K562 (cell line): Measurements from ENCODE around the gene NEB. TPM values are rescaled to one million over a fixed set of nuclear protein-coding genes. Genes with fewer than 3 reads are reported as not detected.
A peak's percentile ranks its signal among the peaks of the same experiment; 100 is the strongest.

Experiments used
- CBX2 ChIP-seq: fragments of 200-600 bp; sonication (generic); IDR thresholded peaks from one replicate; pipeline ENCODE4 v1.6.1; 2012; ENCODE audit warnings: mild to moderate bottlenecking, low read length, inconsistent platforms; ENCODE audit not compliant: insufficient read depth, poor library complexity, severe bottlenecking
- EZH2 ChIP-seq: IDR thresholded peaks from 2 replicates; pipeline ENCODE4 v1.6.1; 2012; ENCODE audit warnings: low read depth, mild to moderate bottlenecking, inconsistent platforms, low read length, borderline replicate concordance
- KLF13 ChIP-seq: fragments of 450-650 bp; IDR thresholded peaks from 2 replicates; pipeline ENCODE4 v1.6.1; 2016; ENCODE audit warnings: missing genetic modification characterization, low read depth, mild to moderate bottlenecking, missing compliant biosample characterization, moderate library complexity, borderline replicate concordance
- MAFK ChIP-seq: IDR thresholded peaks from 2 replicates; pipeline ENCODE4 v1.6.1; 2011; ENCODE audit warnings: low read length, improper control_type of control experiment
- TAF7 ChIP-seq: fragments of 450-650 bp; IDR thresholded peaks from 2 replicates; pipeline ENCODE4 v1.6.1; 2016; ENCODE audit warnings: missing genetic modification characterization, missing compliant biosample characterization
- ZKSCAN8 ChIP-seq: fragments of 200-800 bp; sonication (Bioruptor generic); IDR thresholded peaks from 2 replicates; pipeline ENCODE4 v1.6.1; 2016; ENCODE audit warnings: missing genetic modification characterization, missing compliant biosample characterization
- polyA plus RNA-seq, 8 experiments: library from polyadenylated mRNA; depleted of rRNA in 4 of 8; stranded (reverse) in 5 of 8; unstranded in 3 of 8; fragments of >200 nt; fragmentation: Nextera tagmentation in 2 of 8; fragmentation: Illumina TruSeq in 1 of 8; extraction: Ambion mirVana in 2 of 8; extraction: Trizol in 1 of 8; gene quantifications; 2 replicates each; pipeline versions ENCODE4 v1.2.1 to v1.2.3, GENCODE V29; 2011 to 2014; ENCODE audit warnings: inconsistent platforms in 1 of 8, missing spikeins in 1 of 8
- total RNA-seq, 7 experiments: library from RNA; depleted of rRNA in 6 of 7; stranded (reverse); fragments of >200 nt in 6 of 7; fragmentation: Illumina TruSeq in 2 of 7; extraction: Trizol in 2 of 7; gene quantifications; 2 replicates each; pipeline versions ENCODE4 v1.2.1 to v1.2.3, GENCODE V29; 2011 to 2021; ENCODE audit warnings: low replicate concordance in 1 of 7
- TF ChIP-seq, protein P1 (sequence below), 2 experiments: fragments of 450-650 bp in 1 of 2; sonication (generic) in 1 of 2; formaldehyde crosslinking in 1 of 2; IDR thresholded peaks; 2 replicates each; pipeline versions ENCODE4 v1.7.1 to v1.9.0; 2016 to 2022; ENCODE audit warnings: inconsistent platforms in 1 of 2, mild to moderate bottlenecking in 1 of 2, missing genetic modification reagents in 1 of 2
- TF ChIP-seq, protein P2 (sequence below), 2 experiments: fragments of 450-650 bp; conservative IDR thresholded peaks; 2 replicates each; pipeline ENCODE4 v1.6.1; 2017; ENCODE audit warnings: mild to moderate bottlenecking in 2 of 2, moderate library complexity in 2 of 2
- TF ChIP-seq, protein P3 (sequence below): sonication (generic); formaldehyde crosslinking; IDR thresholded peaks from 2 replicates; pipeline ENCODE4 v1.8.0; 2022; ENCODE audit warnings: mild to moderate bottlenecking, missing genetic modification reagents, borderline replicate concordance
- TF ChIP-seq, protein P4 (sequence below): fragments of 200-800 bp; sonication (Bioruptor generic); IDR thresholded peaks from 2 replicates; pipeline ENCODE4 v1.6.1; 2017; ENCODE audit warnings: missing genetic modification characterization, missing compliant biosample characterization

Gene NEB
- total and polyA plus RNA-seq, 9 of the 15 experiments (the other 6 are each of a cell fraction or from before 2014, with no cell fraction given): 1.7 to 3.8 (median 2.9) TPM

DNA sequence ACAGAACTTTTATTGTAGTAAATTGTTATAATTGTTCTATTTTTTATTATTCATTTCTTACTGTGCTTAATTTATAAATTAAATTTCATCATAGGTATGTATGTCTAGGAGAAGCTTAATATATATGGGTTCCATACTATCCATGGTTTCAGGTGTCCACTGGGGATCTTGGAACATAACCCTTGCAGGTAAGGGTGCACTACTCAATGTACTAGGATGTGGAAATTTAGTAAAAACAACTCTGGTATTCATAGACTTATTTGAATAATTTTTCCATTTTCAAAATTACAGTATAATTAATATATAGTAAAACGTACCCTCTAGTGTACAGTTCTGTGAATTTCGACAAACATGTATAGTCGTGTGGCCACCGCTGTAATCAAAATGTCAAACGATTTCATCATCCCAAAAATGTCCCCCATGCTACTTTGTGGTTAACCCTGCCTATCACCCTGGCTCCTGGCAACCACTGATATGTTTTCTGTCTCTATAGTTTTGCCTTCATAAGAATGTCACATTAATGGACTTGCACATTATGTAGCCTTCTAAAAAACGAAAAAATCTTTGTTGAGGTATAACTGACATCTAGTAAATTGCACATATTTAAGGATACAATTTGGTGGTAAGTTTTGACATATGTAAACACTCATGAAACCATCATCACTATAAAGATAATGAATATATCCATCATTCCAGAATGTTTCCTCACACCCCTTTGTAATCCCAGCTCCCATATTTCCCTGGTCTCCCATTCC, 48.3 kb upstream of the NEB start (continued):
- TF ChIP-seq MAFK (no peak), TAF7 (tag) (no peak), KLF13 (tag) (no peak), CBX2 (no peak), ZKSCAN8 (CRISPR knock-in tag) (peak; percentile 75; the same call in 1 of the 2 replicates), EZH2 (no peak)
- TF ChIP-seq, protein P1, sequence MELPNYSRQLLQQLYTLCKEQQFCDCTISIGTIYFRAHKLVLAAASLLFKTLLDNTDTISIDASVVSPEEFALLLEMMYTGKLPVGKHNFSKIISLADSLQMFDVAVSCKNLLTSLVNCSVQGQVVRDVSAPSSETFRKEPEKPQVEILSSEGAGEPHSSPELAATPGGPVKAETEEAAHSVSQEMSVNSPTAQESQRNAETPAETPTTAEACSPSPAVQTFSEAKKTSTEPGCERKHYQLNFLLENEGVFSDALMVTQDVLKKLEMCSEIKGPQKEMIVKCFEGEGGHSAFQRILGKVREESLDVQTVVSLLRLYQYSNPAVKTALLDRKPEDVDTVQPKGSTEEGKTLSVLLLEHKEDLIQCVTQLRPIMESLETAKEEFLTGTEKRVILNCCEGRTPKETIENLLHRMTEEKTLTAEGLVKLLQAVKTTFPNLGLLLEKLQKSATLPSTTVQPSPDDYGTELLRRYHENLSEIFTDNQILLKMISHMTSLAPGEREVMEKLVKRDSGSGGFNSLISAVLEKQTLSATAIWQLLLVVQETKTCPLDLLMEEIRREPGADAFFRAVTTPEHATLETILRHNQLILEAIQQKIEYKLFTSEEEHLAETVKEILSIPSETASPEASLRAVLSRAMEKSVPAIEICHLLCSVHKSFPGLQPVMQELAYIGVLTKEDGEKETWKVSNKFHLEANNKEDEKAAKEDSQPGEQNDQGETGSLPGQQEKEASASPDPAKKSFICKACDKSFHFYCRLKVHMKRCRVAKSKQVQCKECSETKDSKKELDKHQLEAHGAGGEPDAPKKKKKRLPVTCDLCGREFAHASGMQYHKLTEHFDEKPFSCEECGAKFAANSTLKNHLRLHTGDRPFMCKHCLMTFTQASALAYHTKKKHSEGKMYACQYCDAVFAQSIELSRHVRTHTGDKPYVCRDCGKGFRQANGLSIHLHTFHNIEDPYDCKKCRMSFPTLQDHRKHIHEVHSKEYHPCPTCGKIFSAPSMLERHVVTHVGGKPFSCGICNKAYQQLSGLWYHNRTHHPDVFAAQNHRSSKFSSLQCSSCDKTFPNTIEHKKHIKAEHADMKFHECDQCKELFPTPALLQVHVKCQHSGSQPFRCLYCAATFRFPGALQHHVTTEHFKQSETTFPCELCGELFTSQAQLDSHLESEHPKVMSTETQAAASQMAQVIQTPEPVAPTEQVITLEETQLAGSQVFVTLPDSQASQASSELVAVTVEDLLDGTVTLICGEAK (IDR thresholded peaks at IDR 0.05): no peak
- TF ChIP-seq, protein P1 (CRISPR knock-in tag; IDR thresholded peaks at IDR 0.05): no peak
- TF ChIP-seq, protein P2, sequence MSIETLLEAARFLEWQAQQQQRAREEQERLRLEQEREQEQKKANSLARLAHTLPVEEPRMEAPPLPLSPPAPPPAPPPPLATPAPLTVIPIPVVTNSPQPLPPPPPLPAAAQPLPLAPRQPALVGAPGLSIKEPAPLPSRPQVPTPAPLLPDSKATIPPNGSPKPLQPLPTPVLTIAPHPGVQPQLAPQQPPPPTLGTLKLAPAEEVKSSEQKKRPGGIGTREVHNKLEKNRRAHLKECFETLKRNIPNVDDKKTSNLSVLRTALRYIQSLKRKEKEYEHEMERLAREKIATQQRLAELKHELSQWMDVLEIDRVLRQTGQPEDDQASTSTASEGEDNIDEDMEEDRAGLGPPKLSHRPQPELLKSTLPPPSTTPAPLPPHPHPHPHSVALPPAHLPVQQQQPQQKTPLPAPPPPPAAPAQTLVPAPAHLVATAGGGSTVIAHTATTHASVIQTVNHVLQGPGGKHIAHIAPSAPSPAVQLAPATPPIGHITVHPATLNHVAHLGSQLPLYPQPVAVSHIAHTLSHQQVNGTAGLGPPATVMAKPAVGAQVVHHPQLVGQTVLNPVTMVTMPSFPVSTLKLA (conservative IDR thresholded peaks at IDR 0.05): peak; percentile 84 to 91
- TF ChIP-seq, protein P3, sequence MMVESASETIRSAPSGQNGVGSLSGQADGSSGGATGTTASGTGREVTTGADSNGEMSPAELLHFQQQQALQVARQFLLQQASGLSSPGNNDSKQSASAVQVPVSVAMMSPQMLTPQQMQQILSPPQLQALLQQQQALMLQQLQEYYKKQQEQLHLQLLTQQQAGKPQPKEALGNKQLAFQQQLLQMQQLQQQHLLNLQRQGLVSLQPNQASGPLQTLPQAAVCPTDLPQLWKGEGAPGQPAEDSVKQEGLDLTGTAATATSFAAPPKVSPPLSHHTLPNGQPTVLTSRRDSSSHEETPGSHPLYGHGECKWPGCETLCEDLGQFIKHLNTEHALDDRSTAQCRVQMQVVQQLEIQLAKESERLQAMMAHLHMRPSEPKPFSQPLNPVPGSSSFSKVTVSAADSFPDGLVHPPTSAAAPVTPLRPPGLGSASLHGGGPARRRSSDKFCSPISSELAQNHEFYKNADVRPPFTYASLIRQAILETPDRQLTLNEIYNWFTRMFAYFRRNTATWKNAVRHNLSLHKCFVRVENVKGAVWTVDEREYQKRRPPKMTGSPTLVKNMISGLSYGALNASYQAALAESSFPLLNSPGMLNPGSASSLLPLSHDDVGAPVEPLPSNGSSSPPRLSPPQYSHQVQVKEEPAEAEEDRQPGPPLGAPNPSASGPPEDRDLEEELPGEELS (CRISPR knock-in tag): no peak
- TF ChIP-seq, protein P4, sequence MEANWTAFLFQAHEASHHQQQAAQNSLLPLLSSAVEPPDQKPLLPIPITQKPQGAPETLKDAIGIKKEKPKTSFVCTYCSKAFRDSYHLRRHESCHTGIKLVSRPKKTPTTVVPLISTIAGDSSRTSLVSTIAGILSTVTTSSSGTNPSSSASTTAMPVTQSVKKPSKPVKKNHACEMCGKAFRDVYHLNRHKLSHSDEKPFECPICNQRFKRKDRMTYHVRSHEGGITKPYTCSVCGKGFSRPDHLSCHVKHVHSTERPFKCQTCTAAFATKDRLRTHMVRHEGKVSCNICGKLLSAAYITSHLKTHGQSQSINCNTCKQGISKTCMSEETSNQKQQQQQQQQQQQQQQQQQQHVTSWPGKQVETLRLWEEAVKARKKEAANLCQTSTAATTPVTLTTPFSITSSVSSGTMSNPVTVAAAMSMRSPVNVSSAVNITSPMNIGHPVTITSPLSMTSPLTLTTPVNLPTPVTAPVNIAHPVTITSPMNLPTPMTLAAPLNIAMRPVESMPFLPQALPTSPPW: peak; percentile 64
